Retinal pigment epithelial cell (primary cell): ENCODE measurements around the gene INHBA.

Experiments used
- DNase-seq: peaks from one replicate; pipeline ENCODE4 v3.0.0-alpha.2; 2010; ENCODE audit warnings: low read depth
- H3K4me3 ChIP-seq: 2 replicates; pipeline ENCODE4 v1.5.1; 2011; ENCODE audit warnings: mild to moderate bottlenecking, low read length, control low read depth, moderate library complexity
- TF ChIP-seq, protein P1 (sequence below): conservative IDR thresholded peaks from 2 replicates; pipeline ENCODE4 v1.5.1; 2011; ENCODE audit warnings: low read depth, low read length, control low read depth, inconsistent platforms

INHBA gene

GRCh38 chr7:41702635-41703371, at the start of gene INHBA:
TSS of gene INHBA (minus strand) at chr7:41703090. CDS start at chr7:41700374, 2,716 bp downstream.
- DNase-seq = no peak
- no peak within 1 kb of the TSS for H3K4me3 ChIP-seq

DNA sequence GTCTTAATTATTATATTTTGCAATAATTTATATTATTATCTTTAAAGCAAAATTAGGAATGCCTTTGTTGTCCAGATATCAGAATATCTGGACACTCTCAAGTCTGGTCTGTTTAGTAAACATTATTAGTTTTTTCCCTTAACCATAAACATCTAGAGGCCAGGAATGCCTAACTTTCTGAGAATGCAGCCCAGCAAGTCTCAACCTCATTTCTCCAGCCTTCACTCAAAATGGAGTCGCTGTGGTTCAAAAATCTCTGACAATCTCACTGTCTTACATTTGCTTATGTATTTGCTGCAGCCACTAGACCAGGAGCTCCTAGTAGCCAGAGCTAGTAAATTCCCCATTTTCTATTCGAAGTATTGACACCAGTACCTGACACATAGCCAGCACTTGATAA, 49.7 kb upstream of the INHBA start:
- no peak for DNase-seq
- TF ChIP-seq, protein P1, sequence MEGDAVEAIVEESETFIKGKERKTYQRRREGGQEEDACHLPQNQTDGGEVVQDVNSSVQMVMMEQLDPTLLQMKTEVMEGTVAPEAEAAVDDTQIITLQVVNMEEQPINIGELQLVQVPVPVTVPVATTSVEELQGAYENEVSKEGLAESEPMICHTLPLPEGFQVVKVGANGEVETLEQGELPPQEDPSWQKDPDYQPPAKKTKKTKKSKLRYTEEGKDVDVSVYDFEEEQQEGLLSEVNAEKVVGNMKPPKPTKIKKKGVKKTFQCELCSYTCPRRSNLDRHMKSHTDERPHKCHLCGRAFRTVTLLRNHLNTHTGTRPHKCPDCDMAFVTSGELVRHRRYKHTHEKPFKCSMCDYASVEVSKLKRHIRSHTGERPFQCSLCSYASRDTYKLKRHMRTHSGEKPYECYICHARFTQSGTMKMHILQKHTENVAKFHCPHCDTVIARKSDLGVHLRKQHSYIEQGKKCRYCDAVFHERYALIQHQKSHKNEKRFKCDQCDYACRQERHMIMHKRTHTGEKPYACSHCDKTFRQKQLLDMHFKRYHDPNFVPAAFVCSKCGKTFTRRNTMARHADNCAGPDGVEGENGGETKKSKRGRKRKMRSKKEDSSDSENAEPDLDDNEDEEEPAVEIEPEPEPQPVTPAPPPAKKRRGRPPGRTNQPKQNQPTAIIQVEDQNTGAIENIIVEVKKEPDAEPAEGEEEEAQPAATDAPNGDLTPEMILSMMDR = no peak
- H3K4me3 ChIP-seq = no peak overlapping the region

More at GRCh38 chr7:41702635-41703371, at the start of gene INHBA:
- TF ChIP-seq, protein P1 = no peak

DNA sequence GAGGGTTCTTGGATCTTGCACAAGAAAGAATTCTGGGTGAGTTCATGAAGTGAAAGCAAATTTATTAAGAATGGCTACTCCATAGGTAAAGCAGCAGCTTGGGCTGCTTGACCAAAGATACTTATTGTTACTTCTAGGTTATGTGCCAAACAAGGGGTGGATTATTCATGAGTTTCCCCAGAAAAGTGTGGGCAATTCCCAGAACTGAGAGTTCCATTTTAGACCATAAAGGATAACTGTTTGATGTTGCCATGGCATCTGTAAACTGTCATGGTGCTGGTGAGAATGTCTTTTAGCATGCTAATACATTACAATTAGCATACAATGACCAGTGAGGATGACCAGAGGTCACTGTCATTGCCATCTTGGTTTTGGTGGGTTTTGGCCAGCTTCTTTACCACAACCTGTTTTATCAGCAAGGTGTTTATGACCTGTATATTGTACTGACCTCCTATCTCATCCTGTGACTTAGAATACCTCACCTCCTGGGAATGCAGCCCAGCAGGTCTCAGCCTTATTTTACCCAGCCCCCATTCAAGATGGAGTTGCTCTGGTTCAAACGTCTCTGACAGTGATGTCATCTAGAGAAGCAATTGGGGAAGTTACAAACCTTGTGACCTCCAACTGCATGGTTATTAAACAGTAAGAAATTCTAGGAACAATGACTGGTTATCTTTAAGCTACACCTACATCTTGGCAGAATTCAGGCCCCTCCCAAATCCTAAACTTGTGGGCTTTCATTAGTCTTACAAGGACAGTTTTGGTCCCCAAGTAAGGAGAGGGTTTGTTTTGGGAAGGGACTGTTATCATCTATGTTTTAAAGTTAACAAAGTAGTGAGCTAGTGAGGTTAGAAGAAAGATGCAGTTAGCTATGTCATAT, 48.0 kb upstream of the INHBA start:
- H3K4me3 ChIP-seq = no peak overlapping the region
- no peak for DNase-seq
- TF ChIP-seq, protein P1 = no peak

GRCh38 chr7:41747961-41748360, 45.1 kb upstream of the INHBA start:
- TF ChIP-seq, protein P1 = no peak
- H3K4me3 ChIP-seq = no peak overlapping the region
- DNase-seq = no peak

GRCh38 chr7:41745451-41745850, 42.6 kb upstream of the INHBA start:
- TF ChIP-seq, protein P1 = no peak
- no peak for DNase-seq
- no peak overlapping the region for H3K4me3 ChIP-seq

DNA sequence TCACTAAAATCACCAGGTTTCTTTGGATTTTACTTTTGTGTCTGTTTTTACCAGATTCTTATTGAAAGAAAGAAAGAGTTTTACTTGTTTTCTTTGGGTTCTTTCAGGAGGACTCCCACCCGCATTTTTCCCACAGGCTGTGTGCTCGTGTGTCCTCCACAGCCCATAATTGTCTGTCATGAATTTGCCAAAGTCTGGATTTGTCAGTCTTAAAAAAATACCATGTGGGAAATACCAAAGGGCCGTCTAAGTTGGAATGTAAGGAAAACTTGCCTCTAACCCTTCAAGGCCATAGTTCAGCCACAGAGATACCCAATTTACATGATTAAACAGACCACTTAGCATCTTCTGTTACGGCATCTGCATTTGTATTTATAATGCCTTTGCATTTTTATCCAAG, 41.3 kb upstream of the INHBA start:
- DNase-seq = no peak
- H3K4me3 ChIP-seq = no peak overlapping the region
- TF ChIP-seq, protein P1 = no peak
